RWPE1 (cell line): ENCODE data around the gene TDO2.

Experiments
- CTCF ChIA-PET: fragments of 350-600 bp; sonication (Branson Sonifier 250); formaldehyde crosslinking; extraction: SDS; loops from one replicate; lab custom pipeline; 2021; lab: Yijun Ruan, JAX
- POLR2A ChIA-PET: fragments of 400-600 bp; formaldehyde crosslinking; extraction: SDS; loops from one replicate; lab custom pipeline; 2020; ENCODE audit warnings: antibody characterized with exemption; ENCODE audit not compliant: low non-redundant PET; lab: Yijun Ruan, JAX
- DNase-seq: peaks from one replicate; pipeline ENCODE4 v3.0.0; 2012; ENCODE audit warnings: low spot score
- H3K27ac ChIP-seq: fragments of 450-650 bp; 2 replicates; pipeline ENCODE4 v1.5.1; 2017
- CTCF ChIP-seq: fragments of 450-650 bp; conservative IDR thresholded peaks from 2 replicates; pipeline ENCODE4 v1.5.1; 2017; ENCODE audit warnings: low read depth, mild to moderate bottlenecking

The TDO2 gene

DNA sequence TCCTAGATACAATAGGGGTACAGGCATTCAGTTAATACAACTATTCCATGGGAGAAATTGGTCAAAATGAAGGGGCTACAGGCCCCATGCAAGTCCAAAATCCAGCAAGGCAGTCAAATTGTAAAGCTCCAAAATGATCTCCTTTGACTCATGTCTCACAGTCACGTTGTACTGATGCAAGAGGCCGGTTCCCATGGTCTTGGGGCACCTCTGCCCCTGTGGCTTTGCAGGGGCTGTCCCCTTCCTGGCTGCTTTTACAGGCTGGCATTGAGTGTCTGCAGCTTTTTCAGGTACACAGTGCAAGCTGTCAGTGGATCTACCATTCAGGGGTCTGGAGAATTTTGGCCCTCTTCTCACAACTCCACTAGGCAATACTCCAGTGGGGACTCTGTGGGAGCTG lies 24.9 kb upstream of the TDO2 start:
- POLR2A ChIA-PET: no interaction called here

DNA sequence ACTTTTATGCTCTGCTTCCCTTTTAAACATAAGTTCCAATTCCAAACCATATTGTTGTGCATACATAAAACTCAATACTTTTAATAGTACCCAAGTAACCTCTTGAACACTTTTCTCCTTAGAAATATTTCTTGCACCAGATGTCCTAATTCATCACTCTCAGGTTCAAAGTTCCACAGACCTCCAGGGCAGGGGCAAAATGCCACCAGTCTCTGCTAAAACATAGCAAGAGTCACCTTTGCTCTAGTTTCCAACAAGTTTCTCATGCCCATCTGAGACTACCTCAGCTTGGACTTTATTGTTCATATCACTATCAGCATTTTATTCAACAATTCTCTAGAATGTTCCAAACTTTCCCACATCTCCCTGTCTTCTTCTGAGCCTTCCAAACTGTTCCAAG lies 23.7 kb upstream of the TDO2 start:
- ChIA-PET CTCF (no interaction called here), POLR2A (no interaction called here)
- no peak overlapping the region for H3K27ac ChIP-seq
- no peak for DNase-seq
- TF ChIP-seq CTCF: no peak

More for the DNA sequence above, 24.9 kb upstream of the TDO2 start:
- TF ChIP-seq CTCF: no peak
- H3K27ac ChIP-seq: no peak overlapping the region
- no peak for DNase-seq
- CTCF ChIA-PET: no interaction called here

GRCh38 chr4:155881555-155881954 lies 21.9 kb upstream of the TDO2 start:
- TF ChIP-seq CTCF: no peak
- POLR2A ChIA-PET: no interaction called here
- DNase-seq: no peak
- H3K27ac ChIP-seq: no peak overlapping the region
- CTCF ChIA-PET: interaction anchor here (0.5 to 0.7 kb wide), 2 partner anchors 26 to 477 kb away, joined by 4 to 5 read pairs; no protein-coding TSS in a partner anchor

DNA sequence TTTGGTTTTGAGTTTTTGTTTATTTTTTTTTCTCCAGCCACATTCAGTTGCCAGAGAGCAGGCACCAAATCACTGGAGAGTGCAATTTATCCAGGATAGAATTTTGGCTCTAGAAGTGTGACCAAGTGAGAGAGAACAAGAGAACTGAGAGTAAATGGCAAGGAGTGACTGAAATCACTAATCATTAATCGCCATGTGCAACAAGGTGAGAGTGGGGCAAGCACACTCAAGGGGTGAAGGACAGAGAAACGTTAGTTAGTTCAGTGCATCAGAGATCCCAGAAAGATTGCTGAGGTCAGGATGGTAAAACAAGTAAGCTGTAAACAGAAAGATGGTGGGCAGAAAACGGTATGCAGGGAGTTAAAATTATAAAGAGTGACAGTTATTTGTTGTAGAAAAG lies 19.6 kb upstream of the TDO2 start:
- DNase-seq: no peak
- TF ChIP-seq CTCF: no peak
- POLR2A ChIA-PET: no interaction called here
- no peak overlapping the region for H3K27ac ChIP-seq
- CTCF ChIA-PET: no interaction called here

- POLR2A ChIA-PET: no interaction called here
- no peak for TF ChIP-seq CTCF
- no peak overlapping the region for H3K27ac ChIP-seq
- CTCF ChIA-PET: interaction anchor here (0.7 kb wide), 1 partner anchor 40 kb away, joined by 3 read pairs; no protein-coding TSS in a partner anchor
- DNase-seq: no peak
Measured at GRCh38 chr4:155885666-155886065, 17.8 kb upstream of the TDO2 start.

DNA sequence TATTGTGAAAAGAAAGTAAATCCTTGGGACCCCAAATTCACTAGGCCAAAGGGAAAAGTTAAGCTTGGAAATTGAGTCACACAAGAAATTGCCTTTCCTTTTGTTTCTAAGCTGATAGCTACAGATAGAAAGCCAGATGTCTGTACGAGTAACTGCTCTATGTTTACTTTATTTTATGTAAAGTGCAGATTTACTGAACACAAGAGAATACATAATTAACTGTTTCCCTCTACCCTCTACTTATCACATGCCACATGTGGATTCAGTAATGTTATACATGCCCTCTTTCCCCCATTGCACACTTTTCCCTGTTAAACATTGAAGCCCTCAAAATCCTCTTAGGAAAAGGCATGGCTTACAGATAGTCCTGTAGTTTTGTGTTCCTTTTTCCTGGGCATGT lies 16.5 kb upstream of the TDO2 start:
- DNase-seq: no peak
- no peak for TF ChIP-seq CTCF
- H3K27ac ChIP-seq: no peak overlapping the region
- POLR2A ChIA-PET: no interaction called here
- CTCF ChIA-PET: no interaction called here
